ENCODE data around the gene CD3E. TPM values are rescaled to one million over a fixed set of nuclear protein-coding genes. Genes with fewer than 3 reads are reported as not detected.

The CD3E gene
- total and polyA plus RNA-seq, 11 donors = 0.17 to 12.0 (median 0.45) TPM; not detected in 1

DNA sequence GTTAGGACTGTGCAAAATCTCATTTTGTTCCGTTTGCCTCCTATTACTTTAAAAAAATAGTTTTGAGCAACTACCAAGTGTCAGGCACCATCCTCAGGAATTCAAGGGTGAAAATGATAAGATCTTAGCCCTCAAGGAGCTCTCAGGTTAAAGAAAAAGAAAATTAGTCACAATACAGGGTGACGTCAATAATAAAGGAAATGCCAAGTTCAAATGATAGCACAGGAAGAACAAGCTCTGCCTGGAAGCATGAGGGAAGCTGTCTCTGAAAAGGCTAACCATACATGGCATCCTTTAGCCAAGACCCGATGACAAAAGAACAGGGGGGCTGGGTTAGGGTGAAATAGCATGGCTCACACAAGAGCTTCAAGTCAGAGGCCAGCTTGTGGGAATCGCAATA, 29.4 kb upstream of the CD3E start:
- peak in 3 of 4 donors; percentile 22 to 87 (median 64) for ATAC-seq

GRCh38 chr11:118276422-118276821, 28.1 kb upstream of the CD3E start:
- TF ChIP-seq, protein P1, sequence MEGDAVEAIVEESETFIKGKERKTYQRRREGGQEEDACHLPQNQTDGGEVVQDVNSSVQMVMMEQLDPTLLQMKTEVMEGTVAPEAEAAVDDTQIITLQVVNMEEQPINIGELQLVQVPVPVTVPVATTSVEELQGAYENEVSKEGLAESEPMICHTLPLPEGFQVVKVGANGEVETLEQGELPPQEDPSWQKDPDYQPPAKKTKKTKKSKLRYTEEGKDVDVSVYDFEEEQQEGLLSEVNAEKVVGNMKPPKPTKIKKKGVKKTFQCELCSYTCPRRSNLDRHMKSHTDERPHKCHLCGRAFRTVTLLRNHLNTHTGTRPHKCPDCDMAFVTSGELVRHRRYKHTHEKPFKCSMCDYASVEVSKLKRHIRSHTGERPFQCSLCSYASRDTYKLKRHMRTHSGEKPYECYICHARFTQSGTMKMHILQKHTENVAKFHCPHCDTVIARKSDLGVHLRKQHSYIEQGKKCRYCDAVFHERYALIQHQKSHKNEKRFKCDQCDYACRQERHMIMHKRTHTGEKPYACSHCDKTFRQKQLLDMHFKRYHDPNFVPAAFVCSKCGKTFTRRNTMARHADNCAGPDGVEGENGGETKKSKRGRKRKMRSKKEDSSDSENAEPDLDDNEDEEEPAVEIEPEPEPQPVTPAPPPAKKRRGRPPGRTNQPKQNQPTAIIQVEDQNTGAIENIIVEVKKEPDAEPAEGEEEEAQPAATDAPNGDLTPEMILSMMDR (IDR thresholded peaks at IDR 0.05) = no peak
- no peak for TF ChIP-seq POLR2A (IDR thresholded peaks at IDR 0.05)
- Histone ChIP-seq H3K4me3 (no peak overlapping the region), H3K4me1 (peaks cover 0 to 16% (median 0%) of the 10 kb centered on the region in 12 donors), H3K27me3 (peaks cover 0 to 4% (median 0%) of the 10 kb centered on the region in 9 donors), H3K9me3 (no peaks in the 10 kb centered on the region), H3K36me3 (no peaks in the 10 kb centered on the region), H3K27ac (peak overlapping the region in 1 of 12 donors; percentile 50)
- DNase-seq (no peak), ATAC-seq (no peak)
- intact Hi-C loops (cut with DNase I) = no loop called here
- 85 to 100% (median 93%) methylated on average over 1 of the region's 1 CpG for WGBS, 4 donors

More for the DNA sequence above, 29.4 kb upstream of the CD3E start:
- Histone ChIP-seq H3K27me3 (peaks cover 0 to 4% (median 0%) of the 10 kb centered on the region in 9 donors), H3K9me3 (no peaks in the 10 kb centered on the region), H3K27ac (peak overlapping the region in 6 of 12 donors; percentile 5 to 81 (median 24)), H3K4me1 (peaks cover 0 to 16% (median 0%) of the 10 kb centered on the region in 12 donors), H3K4me3 (no peak overlapping the region), H3K36me3 (no peaks in the 10 kb centered on the region)
- no peak for DNase-seq
- no peak for TF ChIP-seq POLR2A (IDR thresholded peaks at IDR 0.05)
- TF ChIP-seq, protein P1 (IDR thresholded peaks at IDR 0.05) = no peak
- intact Hi-C loops (cut with DNase I) = no loop called here
- 43 to 63% (median 53%) methylated on average over 4 of the region's 4 CpGs for WGBS, 4 donors

GRCh38 chr11:118277312-118277711, 27.2 kb upstream of the CD3E start:
- Histone ChIP-seq H3K27me3 (peaks cover 0 to 4% (median 0%) of the 10 kb centered on the region in 9 donors), H3K36me3 (no peaks in the 10 kb centered on the region), H3K9me3 (no peaks in the 10 kb centered on the region), H3K4me3 (no peak overlapping the region), H3K27ac (peak overlapping the region in 2 of 12 donors; percentile 11 to 50), H3K4me1 (peaks cover 0 to 16% (median 0%) of the 10 kb centered on the region in 12 donors)
- 71 to 80% (median 78%) methylated on average over 1 of the region's 1 CpG for WGBS, 4 donors
- intact Hi-C loops (cut with DNase I) = no loop called here
- ATAC-seq = peak in 2 of 4 donors; percentile 66 to 75
- DNase-seq = no peak
- TF ChIP-seq, protein P1 (IDR thresholded peaks at IDR 0.05) = no peak
- TF ChIP-seq POLR2A (IDR thresholded peaks at IDR 0.05) = peak in 1 of 2 donors; percentile 35

GRCh38 chr11:118281284-118281683, 23.2 kb upstream of the CD3E start:
- no peaks in the 10 kb centered on the region for H3K36me3 ChIP-seq
- no peak for ATAC-seq
- no peaks in the 10 kb centered on the region for H3K27me3 ChIP-seq
- intact Hi-C loops (cut with DNase I) = no loop called here
- no peak overlapping the region for H3K27ac ChIP-seq
- H3K4me1 ChIP-seq = peaks cover 0 to 10% (median 0%) of the 10 kb centered on the region in 12 donors
- TF ChIP-seq POLR2A (IDR thresholded peaks at IDR 0.05) = no peak
- TF ChIP-seq, protein P1 (IDR thresholded peaks at IDR 0.05) = no peak
- H3K4me3 ChIP-seq = no peak overlapping the region
- H3K9me3 ChIP-seq = peaks cover 0 to 4% (median 0%) of the 10 kb centered on the region in 12 donors
- WGBS, 4 donors = 73 to 86% (median 77%) methylated on average over 1 of the region's 1 CpG
- no peak for DNase-seq

Data from heart left ventricle (tissue), 16 donors.